ENCODE measurements around the gene PKP4.

DNA sequence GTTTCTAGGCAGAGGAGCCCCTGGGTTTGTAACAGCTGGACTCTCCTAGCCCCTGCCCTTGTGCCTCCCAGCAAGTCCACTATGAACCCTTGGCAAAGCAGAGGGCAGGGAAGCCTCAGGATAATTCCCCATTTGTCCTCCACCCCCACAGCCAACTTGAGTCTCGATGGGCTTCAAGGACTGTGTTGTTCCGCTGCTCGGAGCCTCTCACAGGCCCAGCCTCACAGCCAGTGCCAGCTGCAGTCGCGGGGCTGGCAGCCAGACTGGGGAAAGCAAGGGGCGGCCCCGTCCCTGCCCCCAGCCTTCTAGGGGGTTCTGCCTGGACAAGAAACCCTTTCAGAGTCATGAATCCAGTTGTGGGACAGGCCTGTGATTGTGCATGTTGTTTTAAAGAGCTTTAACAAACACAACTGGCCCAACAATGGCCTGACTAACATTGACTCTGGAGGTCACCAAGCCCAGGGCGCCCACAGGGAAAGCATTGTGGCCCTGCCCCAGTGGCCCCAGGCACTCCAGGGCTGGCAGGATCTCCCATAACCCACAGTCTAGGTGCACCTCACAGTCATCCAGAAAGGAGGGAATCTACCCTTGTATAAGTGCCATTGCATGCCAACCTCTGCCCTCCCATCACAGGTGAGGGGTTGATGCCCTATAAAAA lies 266.6 kb downstream of the PKP4 start:
- TF ChIP-seq, protein P1, sequence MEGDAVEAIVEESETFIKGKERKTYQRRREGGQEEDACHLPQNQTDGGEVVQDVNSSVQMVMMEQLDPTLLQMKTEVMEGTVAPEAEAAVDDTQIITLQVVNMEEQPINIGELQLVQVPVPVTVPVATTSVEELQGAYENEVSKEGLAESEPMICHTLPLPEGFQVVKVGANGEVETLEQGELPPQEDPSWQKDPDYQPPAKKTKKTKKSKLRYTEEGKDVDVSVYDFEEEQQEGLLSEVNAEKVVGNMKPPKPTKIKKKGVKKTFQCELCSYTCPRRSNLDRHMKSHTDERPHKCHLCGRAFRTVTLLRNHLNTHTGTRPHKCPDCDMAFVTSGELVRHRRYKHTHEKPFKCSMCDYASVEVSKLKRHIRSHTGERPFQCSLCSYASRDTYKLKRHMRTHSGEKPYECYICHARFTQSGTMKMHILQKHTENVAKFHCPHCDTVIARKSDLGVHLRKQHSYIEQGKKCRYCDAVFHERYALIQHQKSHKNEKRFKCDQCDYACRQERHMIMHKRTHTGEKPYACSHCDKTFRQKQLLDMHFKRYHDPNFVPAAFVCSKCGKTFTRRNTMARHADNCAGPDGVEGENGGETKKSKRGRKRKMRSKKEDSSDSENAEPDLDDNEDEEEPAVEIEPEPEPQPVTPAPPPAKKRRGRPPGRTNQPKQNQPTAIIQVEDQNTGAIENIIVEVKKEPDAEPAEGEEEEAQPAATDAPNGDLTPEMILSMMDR (IDR thresholded peaks at IDR 0.05; ENCODE audit: insufficient read depth, low read length, poor library complexity, severe bottlenecking), result no peak
- no peak for TF ChIP-seq EZH2phosphoT487 (conservative IDR thresholded peaks at IDR 0.05; ENCODE audit: low read length)
